ENCODE measurements around the gene SP110. TPM values are rescaled to one million over a fixed set of nuclear protein-coding genes. Genes with fewer than 3 reads are reported as not detected.

The SP110 gene
- total and polyA plus RNA-seq, 2 of the 8 experiments (the other 6 are each of a cell fraction or from before 2014, with no cell fraction given) = 3.1 to 7.1 TPM

DNA sequence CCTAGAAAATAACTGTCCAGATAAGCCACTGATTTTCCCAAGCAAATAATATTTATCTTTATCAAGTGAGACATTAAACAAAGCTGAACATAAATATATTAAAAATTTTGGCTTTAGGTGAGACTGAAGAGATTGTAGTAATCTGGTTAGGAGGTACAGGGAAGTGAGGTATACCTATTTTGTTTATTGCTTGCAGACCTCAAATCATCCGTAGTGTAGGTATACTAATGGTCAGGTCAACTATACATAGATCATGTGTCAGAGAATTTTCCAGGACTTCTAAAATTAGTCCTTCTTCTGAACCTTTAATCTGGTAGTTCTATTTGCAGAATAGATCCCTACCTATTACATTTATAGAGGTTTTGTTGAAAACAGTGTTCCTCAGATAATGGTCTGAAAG is 47.3 kb upstream of the SP110 start (continued):
- TF ChIP-seq, protein P1, sequence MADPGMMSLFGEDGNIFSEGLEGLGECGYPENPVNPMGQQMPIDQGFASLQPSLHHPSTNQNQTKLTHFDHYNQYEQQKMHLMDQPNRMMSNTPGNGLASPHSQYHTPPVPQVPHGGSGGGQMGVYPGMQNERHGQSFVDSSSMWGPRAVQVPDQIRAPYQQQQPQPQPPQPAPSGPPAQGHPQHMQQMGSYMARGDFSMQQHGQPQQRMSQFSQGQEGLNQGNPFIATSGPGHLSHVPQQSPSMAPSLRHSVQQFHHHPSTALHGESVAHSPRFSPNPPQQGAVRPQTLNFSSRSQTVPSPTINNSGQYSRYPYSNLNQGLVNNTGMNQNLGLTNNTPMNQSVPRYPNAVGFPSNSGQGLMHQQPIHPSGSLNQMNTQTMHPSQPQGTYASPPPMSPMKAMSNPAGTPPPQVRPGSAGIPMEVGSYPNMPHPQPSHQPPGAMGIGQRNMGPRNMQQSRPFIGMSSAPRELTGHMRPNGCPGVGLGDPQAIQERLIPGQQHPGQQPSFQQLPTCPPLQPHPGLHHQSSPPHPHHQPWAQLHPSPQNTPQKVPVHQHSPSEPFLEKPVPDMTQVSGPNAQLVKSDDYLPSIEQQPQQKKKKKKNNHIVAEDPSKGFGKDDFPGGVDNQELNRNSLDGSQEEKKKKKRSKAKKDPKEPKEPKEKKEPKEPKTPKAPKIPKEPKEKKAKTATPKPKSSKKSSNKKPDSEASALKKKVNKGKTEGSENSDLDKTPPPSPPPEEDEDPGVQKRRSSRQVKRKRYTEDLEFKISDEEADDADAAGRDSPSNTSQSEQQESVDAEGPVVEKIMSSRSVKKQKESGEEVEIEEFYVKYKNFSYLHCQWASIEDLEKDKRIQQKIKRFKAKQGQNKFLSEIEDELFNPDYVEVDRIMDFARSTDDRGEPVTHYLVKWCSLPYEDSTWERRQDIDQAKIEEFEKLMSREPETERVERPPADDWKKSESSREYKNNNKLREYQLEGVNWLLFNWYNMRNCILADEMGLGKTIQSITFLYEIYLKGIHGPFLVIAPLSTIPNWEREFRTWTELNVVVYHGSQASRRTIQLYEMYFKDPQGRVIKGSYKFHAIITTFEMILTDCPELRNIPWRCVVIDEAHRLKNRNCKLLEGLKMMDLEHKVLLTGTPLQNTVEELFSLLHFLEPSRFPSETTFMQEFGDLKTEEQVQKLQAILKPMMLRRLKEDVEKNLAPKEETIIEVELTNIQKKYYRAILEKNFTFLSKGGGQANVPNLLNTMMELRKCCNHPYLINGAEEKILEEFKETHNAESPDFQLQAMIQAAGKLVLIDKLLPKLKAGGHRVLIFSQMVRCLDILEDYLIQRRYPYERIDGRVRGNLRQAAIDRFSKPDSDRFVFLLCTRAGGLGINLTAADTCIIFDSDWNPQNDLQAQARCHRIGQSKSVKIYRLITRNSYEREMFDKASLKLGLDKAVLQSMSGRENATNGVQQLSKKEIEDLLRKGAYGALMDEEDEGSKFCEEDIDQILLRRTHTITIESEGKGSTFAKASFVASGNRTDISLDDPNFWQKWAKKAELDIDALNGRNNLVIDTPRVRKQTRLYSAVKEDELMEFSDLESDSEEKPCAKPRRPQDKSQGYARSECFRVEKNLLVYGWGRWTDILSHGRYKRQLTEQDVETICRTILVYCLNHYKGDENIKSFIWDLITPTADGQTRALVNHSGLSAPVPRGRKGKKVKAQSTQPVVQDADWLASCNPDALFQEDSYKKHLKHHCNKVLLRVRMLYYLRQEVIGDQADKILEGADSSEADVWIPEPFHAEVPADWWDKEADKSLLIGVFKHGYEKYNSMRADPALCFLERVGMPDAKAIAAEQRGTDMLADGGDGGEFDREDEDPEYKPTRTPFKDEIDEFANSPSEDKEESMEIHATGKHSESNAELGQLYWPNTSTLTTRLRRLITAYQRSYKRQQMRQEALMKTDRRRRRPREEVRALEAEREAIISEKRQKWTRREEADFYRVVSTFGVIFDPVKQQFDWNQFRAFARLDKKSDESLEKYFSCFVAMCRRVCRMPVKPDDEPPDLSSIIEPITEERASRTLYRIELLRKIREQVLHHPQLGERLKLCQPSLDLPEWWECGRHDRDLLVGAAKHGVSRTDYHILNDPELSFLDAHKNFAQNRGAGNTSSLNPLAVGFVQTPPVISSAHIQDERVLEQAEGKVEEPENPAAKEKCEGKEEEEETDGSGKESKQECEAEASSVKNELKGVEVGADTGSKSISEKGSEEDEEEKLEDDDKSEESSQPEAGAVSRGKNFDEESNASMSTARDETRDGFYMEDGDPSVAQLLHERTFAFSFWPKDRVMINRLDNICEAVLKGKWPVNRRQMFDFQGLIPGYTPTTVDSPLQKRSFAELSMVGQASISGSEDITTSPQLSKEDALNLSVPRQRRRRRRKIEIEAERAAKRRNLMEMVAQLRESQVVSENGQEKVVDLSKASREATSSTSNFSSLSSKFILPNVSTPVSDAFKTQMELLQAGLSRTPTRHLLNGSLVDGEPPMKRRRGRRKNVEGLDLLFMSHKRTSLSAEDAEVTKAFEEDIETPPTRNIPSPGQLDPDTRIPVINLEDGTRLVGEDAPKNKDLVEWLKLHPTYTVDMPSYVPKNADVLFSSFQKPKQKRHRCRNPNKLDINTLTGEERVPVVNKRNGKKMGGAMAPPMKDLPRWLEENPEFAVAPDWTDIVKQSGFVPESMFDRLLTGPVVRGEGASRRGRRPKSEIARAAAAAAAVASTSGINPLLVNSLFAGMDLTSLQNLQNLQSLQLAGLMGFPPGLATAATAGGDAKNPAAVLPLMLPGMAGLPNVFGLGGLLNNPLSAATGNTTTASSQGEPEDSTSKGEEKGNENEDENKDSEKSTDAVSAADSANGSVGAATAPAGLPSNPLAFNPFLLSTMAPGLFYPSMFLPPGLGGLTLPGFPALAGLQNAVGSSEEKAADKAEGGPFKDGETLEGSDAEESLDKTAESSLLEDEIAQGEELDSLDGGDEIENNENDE (IDR thresholded peaks at IDR 0.05; ENCODE audit: insufficient replicate concordance, low read length) = no peak
- TF ChIP-seq CBX8 (IDR thresholded peaks at IDR 0.05; ENCODE audit: borderline replicate concordance, low read depth, low read length) (no peak), SUZ12 (IDR thresholded peaks at IDR 0.05; ENCODE audit: low read length) (no peak), YY1 (IDR thresholded peaks at IDR 0.05; ENCODE audit: low read depth, low read length) (no peak), CTBP2 (IDR thresholded peaks at IDR 0.05; ENCODE audit: borderline replicate concordance, insufficient read depth, insufficient read length, low read length) (no peak), BRCA1 (IDR thresholded peaks at IDR 0.05; ENCODE audit: low read depth, low read length) (no peak), CHD1 (IDR thresholded peaks at IDR 0.05; ENCODE audit: low read depth, low read length) (no peak), EZH2 (IDR thresholded peaks at IDR 0.05; ENCODE audit: low read depth, low read length, severe bottlenecking) (no peak), JUN (IDR thresholded peaks at IDR 0.05; ENCODE audit: low read depth, low read length) (no peak), HDAC2 (IDR thresholded peaks at IDR 0.05; ENCODE audit: borderline replicate concordance in 1 of 2, low read depth in 2 of 2, low read length in 2 of 2) (no peak)
- TF ChIP-seq, protein P2, sequence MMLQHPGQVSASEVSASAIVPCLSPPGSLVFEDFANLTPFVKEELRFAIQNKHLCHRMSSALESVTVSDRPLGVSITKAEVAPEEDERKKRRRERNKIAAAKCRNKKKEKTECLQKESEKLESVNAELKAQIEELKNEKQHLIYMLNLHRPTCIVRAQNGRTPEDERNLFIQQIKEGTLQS (IDR thresholded peaks at IDR 0.05; ENCODE audit: insufficient read depth, low read depth, low read length) = no peak
